ENCODE data around the gene C2CD4C.

- TF ChIP-seq, protein P1, sequence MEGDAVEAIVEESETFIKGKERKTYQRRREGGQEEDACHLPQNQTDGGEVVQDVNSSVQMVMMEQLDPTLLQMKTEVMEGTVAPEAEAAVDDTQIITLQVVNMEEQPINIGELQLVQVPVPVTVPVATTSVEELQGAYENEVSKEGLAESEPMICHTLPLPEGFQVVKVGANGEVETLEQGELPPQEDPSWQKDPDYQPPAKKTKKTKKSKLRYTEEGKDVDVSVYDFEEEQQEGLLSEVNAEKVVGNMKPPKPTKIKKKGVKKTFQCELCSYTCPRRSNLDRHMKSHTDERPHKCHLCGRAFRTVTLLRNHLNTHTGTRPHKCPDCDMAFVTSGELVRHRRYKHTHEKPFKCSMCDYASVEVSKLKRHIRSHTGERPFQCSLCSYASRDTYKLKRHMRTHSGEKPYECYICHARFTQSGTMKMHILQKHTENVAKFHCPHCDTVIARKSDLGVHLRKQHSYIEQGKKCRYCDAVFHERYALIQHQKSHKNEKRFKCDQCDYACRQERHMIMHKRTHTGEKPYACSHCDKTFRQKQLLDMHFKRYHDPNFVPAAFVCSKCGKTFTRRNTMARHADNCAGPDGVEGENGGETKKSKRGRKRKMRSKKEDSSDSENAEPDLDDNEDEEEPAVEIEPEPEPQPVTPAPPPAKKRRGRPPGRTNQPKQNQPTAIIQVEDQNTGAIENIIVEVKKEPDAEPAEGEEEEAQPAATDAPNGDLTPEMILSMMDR (IDR thresholded peaks at IDR 0.05 in 2 of 3, conservative IDR thresholded peaks at IDR 0.05 in 1 of 3; ENCODE audit: borderline replicate concordance in 1 of 3, insufficient read depth in 1 of 3, low read depth in 2 of 3, low read length in 2 of 3) = no peak
- TF ChIP-seq EZH2 (IDR thresholded peaks at IDR 0.05) = no peak
- TF ChIP-seq, protein P2, sequence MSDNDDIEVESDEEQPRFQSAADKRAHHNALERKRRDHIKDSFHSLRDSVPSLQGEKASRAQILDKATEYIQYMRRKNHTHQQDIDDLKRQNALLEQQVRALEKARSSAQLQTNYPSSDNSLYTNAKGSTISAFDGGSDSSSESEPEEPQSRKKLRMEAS (IDR thresholded peaks at IDR 0.05) = no peak
- TF ChIP-seq, protein P3, sequence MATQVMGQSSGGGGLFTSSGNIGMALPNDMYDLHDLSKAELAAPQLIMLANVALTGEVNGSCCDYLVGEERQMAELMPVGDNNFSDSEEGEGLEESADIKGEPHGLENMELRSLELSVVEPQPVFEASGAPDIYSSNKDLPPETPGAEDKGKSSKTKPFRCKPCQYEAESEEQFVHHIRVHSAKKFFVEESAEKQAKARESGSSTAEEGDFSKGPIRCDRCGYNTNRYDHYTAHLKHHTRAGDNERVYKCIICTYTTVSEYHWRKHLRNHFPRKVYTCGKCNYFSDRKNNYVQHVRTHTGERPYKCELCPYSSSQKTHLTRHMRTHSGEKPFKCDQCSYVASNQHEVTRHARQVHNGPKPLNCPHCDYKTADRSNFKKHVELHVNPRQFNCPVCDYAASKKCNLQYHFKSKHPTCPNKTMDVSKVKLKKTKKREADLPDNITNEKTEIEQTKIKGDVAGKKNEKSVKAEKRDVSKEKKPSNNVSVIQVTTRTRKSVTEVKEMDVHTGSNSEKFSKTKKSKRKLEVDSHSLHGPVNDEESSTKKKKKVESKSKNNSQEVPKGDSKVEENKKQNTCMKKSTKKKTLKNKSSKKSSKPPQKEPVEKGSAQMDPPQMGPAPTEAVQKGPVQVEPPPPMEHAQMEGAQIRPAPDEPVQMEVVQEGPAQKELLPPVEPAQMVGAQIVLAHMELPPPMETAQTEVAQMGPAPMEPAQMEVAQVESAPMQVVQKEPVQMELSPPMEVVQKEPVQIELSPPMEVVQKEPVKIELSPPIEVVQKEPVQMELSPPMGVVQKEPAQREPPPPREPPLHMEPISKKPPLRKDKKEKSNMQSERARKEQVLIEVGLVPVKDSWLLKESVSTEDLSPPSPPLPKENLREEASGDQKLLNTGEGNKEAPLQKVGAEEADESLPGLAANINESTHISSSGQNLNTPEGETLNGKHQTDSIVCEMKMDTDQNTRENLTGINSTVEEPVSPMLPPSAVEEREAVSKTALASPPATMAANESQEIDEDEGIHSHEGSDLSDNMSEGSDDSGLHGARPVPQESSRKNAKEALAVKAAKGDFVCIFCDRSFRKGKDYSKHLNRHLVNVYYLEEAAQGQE (IDR thresholded peaks at IDR 0.05; ENCODE audit: low read depth) = no peak
- no peak for TF ChIP-seq POLR2A (IDR thresholded peaks at IDR 0.05; ENCODE audit: borderline replicate concordance, extremely low read depth, insufficient read depth, insufficient read length)
- no peak for TF ChIP-seq SIN3A (IDR thresholded peaks at IDR 0.05; ENCODE audit: low read depth)
- TF ChIP-seq POLR2AphosphoS5 (IDR thresholded peaks at IDR 0.05; ENCODE audit: low read depth, low read length) = no peak
- no peak for TF ChIP-seq CEBPB (IDR thresholded peaks at IDR 0.05; ENCODE audit: low read depth)
- no peak for TF ChIP-seq YY1 (IDR thresholded peaks at IDR 0.05; ENCODE audit: extremely low read depth, insufficient replicate concordance, low read depth, low read length)
- no peak for TF ChIP-seq RAD21 (IDR thresholded peaks at IDR 0.05; ENCODE audit: low read depth)
- TF ChIP-seq ZNF274 (IDR thresholded peaks at IDR 0.05; ENCODE audit: low read depth, low read length) = no peak
- no peak for TF ChIP-seq EZH2phosphoT487 (IDR thresholded peaks at IDR 0.05; ENCODE audit: borderline replicate concordance)
Observed at GRCh38 chr19:456547-457110, 47.7 kb upstream of the C2CD4C start.

Data from HCT116 (cell line).